ENCODE data around the gene DOCK9.

GRCh38 chr13:98768522-98768921 lies 209.3 kb downstream of the DOCK9 start:
- no peak for TF ChIP-seq EZH2 (IDR thresholded peaks at IDR 0.05; ENCODE audit: borderline replicate concordance, low read length)
- TF ChIP-seq CTCF (IDR thresholded peaks at IDR 0.05; ENCODE audit: low read length): no peak
